ENCODE results near the gene EMX1.

Gene EMX1

DNA sequence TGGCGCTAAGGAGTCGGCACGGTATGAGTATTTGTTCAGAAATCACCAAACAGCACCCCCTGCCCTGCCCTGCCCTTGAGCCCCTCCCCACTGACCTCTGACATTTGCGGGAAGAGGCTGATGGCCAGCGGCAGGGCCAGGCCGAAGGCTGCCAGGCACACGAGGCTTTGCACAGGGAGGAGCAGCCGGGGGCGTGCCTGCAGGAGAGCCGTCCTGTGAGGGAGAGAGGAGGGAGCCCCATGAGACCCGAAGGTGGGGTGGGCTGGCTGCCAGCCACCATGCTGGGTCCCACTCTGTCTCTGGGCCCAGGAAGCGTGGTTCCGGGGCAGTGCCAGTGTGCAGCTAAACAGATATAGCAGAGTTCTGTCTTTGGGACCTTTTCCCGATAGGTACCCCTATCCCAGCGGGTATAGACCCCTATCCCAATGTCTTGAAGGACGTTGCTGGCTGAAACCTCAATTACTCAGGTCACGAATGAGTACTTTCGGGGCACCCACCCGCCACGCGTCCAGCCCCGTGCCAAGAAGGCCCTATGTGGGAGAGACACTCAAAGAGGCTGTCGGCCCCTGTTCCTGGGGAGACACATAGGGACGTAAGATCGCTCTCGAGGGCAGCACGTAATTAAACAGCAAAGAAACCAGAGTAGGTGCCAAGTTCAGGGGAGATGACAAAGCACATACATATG, 43.9 kb downstream of the EMX1 start:
- no peak for DNase-seq

GRCh38 chr2:72961853-72962468, 44.6 kb downstream of the EMX1 start:
- no peak for DNase-seq

DNA sequence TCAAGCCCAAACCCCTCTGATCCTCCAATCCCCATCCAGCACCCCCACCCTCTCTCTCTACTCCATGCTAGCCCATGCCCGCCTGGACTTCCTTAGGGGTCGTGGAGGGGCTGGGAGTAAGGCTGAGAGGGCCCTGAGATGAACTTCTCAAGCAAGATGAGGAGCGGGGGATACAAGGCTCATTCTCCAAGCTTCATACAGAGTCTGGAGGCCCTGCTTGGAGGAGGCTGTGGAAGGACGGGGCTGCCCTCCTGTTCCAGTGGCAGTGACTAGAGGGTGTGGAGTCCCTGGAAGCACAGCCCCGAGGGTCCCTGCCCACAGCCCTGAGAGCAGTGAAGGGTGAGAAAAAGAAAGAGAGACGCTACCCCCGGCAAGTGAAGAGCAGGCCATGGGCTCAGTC, 45.6 kb downstream of the EMX1 start:
- no peak for DNase-seq

DNA sequence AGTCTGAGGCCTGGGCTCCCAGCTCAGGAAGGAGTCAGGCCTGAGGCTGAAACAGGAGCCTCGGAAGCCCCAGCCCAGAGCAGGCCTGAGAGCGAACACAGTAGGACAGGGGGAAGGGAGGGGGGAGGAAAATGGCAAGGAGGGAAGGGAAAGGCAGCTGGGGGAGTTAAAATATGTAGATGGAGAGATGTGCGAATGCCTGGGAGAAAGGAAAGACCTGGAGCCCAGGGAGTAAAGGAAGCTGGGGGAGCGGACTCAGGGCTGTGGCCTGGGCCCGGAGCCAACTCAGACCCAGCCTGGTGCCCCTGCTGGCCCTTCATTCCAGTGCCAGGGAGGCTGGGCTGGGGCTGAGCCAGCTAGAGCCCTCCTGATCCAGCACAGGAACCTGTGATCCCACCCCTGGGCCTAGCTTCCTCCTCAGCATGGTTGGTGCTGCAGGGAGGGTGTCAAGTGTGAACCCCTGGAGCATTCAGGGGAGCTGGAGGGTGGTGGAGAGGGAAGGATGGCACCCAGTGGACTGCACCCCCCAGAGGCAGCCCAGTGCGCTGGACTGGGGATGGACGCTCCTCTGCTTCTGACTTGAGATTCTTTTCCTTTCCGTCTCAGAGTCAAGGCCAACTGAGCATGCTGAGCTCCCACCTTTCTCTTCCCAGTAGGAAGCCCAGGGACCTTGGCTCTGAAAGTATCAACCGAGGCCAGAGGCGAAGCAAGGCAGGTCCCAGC, 46.3 kb downstream of the EMX1 start:
- no peak for DNase-seq

GRCh38 chr2:72964146-72964525, 46.8 kb downstream of the EMX1 start:
- no peak for DNase-seq

GRCh38 chr2:72965016-72965415, 47.7 kb downstream of the EMX1 start:
- no peak for DNase-seq

DNA sequence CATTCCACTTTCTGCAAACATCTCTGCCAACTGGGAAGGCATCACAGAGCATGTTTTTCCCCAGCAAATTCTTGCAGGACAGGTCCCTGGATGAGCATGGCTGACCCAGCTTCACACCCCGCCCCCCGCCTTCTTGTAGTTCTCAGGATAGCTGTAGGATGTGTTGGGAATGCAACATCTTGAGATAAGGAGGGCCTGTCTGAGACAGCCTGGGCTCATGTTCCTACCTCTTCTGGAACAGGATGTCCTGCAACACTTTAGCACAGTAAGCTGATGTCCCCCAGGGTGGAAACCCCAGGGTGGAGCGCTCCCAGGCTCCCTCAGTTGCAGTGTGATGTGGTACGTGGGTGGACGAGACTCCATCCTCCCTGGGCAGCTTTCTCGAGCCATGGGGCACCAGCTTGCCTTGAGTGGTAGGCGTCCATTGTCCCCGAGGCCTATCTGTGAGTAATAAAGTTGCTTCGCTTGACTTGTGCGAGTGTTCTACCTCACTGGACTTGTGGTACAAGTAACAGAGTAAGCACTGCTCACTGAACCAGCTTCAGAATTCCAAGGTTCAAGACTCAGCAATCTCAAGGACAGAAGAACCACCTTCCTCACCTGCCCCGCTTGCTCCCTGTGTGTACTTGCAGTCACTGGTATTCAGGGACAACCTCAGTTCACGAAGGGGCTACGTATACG, 48.6 kb downstream of the EMX1 start:
- no peak for DNase-seq

GRCh38 chr2:72968286-72968685, 51.0 kb downstream of the EMX1 start:
- DNase-seq, result no peak

GRCh38 chr2:72969706-72970105, 52.4 kb downstream of the EMX1 start:
- no peak for DNase-seq

- no peak for DNase-seq
These were observed 53.7 kb downstream of the EMX1 start for GRCh38 chr2:72971036-72971435.

- DNase-seq, result no peak
These were observed 55.2 kb downstream of the EMX1 start for GRCh38 chr2:72972352-72973136.

DNA sequence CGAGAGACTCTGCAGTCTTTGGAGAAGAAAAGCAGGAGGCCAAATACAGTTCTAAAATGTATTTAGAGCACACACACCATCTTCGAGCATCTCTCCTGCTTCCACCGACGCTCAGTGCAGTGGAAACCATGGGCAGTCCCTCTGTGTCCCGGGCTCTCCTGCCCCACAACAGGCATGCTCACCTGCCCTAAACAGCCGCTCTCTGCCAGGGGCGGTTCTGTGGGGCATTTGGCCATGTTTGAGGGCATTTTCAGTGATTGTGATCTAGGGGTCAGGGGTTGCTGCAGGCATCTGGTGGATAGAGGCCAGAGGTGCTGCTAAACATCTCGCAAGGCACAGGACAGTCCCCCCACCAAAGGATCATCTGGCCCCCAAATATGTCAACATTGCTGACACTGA, 55.8 kb downstream of the EMX1 start:
- DNase-seq, result no peak

DNA sequence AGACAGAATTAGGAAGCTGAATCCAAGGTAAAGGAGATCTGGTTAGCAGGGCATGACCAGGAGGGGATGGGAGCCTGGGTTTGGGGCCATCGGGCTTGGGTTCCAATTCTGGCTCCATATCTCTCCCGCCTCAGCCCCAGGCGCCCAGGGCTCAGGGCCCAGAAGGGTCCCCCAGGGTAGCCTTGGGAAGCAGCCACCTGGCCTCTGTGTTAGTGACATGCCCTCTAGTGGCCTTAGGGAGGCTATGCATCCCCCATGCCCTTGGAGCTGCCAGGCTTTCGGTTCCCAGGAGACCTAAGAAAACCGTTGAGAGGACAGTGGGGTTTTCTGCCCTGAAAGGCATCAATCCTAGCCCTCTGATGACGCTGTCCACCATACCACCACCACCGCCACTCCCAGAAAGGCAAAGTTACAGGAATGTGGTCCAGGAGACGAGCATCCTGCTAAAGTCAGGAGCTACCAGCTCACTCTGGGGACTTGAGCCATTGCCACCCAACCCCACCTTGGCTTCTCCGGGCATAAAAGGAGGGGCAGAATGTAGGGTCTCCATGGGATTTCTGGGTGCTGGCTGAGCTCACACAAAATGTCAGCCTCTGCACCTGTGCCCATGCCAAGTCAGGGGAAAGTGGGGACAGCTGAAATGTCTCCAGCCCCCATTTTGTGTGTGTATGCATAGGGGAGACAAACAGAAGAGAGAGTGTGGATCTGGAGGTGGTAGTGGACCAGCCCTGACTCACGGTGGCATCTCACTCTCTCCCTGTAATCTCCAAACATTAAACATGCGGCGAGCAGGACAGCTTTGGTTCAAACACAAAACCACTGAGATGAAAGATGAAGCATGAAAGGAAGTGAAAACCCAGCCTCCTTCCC, 56.5 kb downstream of the EMX1 start:
- DNase-seq, result peak; percentile 70

DNA sequence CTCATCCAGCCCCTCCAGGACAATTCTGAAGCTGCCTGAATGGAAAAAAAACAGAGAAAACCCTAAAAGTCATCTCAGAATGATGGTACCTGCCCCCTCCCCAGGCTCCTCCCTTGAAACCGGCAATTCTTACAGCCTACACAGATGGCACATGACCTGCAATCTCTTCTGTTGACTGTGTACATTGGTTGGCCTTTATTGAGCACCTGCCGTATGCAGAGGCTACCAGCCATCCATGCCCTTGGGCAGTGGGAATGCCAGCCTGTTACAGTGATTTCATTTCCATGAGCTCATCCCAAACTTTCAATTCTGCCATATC, 57.1 kb downstream of the EMX1 start:
- no peak for DNase-seq

DNA sequence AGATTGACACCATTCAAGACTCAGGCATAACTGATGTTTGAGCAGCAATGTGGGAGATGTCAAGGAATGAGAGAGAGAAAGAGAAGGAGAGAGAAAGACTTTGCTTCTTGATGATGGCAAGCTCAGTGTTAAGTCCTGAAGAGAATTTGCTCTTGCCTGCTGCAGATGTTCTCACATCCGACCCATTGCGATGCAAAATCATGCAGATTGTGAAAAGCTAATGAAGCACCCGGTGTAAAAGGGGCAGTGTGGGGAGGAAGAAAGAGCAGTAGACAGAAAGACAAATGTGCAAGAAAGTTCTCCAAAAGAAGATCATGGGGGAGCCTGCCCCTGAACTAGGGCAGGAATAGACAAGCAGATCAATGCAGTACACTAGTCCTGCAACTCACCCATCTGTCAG, 57.7 kb downstream of the EMX1 start:
- DNase-seq, result no peak

DNA sequence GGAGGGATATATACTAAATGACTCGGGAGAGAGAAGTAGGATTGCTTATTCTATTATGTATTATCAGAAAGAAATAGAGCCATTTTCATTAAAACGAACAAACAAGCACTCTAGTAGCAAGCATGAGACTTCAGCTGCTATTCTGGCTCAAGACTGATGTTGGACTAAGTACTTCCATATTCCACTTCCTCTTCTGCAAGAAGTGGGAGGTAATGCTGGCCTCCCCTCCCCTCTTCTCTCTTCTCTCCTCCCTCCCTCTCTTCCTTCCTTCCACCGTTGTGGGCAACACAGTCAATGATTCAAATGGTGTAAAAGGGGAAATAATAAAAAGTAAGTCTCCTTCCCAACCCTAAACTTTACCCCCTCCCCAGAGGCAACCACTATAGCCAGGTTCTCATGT, 62.6 kb downstream of the EMX1 start:
- peak; percentile 19 for DNase-seq

DNA sequence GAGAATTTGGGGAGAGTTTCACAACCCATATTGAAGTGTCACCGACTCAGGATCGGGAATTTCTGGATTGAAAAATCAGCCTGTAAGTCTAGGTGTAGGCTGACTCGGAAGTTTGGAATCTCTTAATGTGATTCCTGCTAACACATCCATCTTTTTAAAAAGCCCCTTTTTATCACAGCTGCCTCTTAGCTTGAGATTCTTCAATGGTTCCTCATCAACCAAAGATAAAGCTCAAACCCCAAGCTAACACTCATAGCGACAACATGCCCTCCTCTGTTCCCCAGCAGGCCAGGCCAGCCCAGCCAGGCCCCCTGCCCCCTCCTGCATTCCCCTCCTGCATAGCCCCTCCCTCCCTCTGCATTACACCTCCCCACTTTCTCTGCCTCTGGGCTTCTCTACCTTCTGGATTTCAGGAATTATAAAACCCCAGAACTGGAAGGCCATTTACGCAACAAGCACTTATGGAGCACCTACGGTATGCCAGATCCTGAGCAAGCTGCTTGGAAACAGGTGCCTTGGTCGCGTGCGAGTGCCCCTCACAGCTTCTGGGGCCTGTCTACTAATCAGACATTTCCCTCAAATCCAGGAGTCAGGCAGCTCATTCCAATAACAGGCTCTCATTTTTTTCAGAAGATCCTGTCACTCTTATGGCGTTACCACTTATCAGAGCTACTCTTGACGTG, 63.4 kb downstream of the EMX1 start:
- no peak for DNase-seq

DNA sequence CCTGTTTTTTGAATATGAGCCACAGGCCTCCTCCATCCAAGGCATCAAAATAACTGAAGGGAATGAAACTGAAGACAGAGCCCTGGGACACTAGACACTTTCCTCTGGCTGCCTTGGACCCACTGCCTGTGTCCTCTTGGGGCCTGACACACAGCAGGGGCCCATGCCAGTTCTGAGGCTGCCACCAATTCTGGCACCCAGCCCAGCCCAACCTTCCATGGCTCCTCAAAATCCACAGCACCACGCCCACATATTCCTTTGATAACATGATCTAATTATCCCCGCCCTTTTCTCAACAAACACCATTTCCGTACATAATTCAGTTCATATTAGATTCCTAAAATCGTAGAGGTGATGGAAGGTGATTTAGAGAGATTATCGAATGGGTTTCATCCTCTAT, 64.2 kb downstream of the EMX1 start:
- DNase-seq, result no peak

DNA sequence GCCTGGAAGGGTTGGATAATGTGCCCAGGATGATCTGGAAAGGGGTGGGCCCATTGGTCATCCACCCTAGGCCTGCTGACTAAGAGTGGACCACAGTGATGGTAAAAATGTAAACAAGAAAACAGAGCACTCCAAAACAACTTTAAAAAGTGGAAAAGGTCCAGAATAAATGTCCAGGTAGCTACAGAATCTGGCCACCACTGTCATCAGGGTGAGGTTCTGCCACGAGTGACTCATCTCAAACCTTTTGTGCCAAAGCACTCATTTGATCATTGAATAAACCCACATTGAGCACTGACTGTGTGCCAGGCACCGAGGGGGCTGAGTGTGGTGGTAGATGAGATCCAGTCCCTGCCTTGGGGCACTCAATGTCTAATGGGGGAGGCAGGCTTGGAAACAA, 64.9 kb downstream of the EMX1 start:
- no peak for DNase-seq

DNA sequence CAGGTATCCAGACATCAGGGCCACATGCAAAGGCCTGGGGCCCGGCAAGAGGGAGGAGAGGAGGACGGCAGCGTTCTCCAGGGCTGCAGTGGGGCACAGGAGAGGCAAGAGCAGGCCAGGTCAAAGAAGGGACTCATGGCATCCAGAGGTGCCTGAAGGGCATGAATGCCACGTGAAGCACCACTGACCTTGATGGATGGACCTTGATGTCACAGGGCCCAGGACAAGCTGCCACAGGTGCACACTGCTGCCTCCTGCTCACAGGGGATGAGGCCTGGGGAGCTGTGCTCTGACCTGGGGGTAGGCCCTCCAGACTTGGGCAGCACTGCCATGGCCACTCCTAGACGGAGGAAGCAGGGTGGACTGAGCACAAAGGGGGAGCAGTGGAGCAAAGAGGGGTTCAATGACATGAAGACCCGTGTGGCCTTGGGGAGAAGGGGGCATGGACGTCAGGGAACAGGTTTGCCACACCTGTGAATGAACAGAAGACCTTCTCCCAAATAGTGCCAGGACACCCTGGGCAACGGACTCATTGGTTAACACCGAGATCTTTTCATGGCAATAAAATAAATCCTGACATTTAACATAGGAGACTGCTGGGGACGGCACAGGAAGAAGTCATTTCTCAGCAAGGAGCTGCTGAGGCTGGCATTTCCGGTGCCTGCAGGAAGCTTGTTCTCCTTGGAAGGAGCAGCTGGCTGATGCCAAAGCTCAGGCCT, 65.6 kb downstream of the EMX1 start:
- no peak for DNase-seq
